ENCODE results near the gene ATP5PD. TPM values are rescaled to one million over a fixed set of nuclear protein-coding genes. Genes with fewer than 3 reads are reported as not detected.

Gene ATP5PD
- total RNA-seq, 1 experiment from 2014 or later = 344 TPM

DNA sequence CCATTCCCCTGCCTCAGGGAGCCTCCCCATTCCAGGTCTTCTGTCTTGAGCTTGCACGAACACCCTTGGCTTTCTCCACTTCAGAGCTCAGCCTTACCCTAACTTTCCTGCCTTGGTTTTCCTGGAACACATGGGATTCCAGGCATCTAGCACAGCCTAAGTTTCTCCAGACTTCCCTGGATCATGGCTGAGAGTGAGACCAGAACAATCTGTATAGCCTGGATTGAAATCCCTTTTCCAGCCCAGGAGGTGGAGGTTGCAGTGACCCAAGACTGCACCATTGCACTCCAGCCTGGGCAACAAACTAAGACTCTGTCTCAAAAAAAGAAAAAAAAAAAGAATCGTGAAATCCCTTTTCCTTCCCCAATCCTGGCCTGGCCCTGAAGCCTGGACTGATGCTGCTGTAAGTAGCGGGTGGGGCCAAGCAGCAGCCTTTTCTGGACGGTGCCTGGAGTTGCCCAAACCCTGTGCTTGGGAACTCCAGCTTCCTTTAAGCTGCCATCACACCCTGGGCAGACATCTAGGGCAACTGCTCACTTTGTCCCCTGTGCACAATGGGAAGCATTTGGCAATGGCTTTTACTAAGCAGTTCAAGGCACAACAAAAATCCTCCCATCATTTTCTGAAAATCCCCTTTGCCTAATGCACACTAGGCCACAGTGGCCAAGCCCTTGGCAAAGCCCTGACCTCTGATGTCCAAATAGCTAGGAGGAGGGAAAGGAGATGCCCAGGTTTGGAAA, 29.0 kb upstream of the ATP5PD start:
- Histone ChIP-seq H4K8ac (replicated peaks; ENCODE audit: insufficient read length, low read depth, low read length) (no peak overlapping the region), H2BK120ac (ENCODE audit: low read depth, low read length, poor library complexity, severe bottlenecking) (no peak overlapping the region), H4K5ac (ENCODE audit: insufficient read length, low read depth, low read length) (no peak overlapping the region), H2BK15ac (ENCODE audit: low read depth, low read length) (no peak overlapping the region), H3K56ac (ENCODE audit: insufficient read length, low read depth, low read length) (no peak overlapping the region), H3K23ac (ENCODE audit: insufficient read length, low read depth, low read length) (no peak overlapping the region), H2AK5ac (ENCODE audit: insufficient read length, low read length) (no peak overlapping the region), H3K4me2 (ENCODE audit: insufficient read depth, insufficient read length, low read length) (no peak overlapping the region), H3K9ac (ENCODE audit: extremely low read depth, insufficient read length, low read length) (no peak overlapping the region), H3K79me1 (ENCODE audit: insufficient read depth, low read depth, low read length, poor library complexity, severe bottlenecking) (no peaks in the 10 kb centered on the region), H2BK5ac (ENCODE audit: insufficient read length, low read length) (no peak overlapping the region), H2BK20ac (ENCODE audit: low read depth, low read length, poor library complexity, severe bottlenecking) (no peak overlapping the region), H3K14ac (ENCODE audit: insufficient read depth, low read length) (no peak overlapping the region), H3K4ac (ENCODE audit: low read depth, low read length) (no peak overlapping the region), H4K20me1 (ENCODE audit: control insufficient read depth, insufficient read depth, insufficient read length) (no peaks in the 10 kb centered on the region), H3K18ac (ENCODE audit: insufficient read length, low read depth, low read length) (no peak overlapping the region), H3K27ac (ENCODE audit: insufficient read length, low read depth, low read length) (no peak overlapping the region), H2BK12ac (ENCODE audit: insufficient read length, low read depth, low read length) (no peak overlapping the region), H3K79me2 (ENCODE audit: insufficient read depth, low read length) (no peaks in the 10 kb centered on the region), H3K27me3 (ENCODE audit: insufficient read depth, low read length) (no peaks in the 10 kb centered on the region), H3K4me1 (ENCODE audit: insufficient read depth, low read length) (no peaks in the 10 kb centered on the region; the same call in 1 of the 2 replicates), H4K91ac (ENCODE audit: insufficient read length, low read depth, low read length) (no peak overlapping the region), H3K23me2 (ENCODE audit: insufficient read length, low read depth, low read length, poor library complexity, severe bottlenecking) (no peaks in the 10 kb centered on the region), H3K9me3 (ENCODE audit: control insufficient read depth, low read depth, low read length) (no peaks in the 10 kb centered on the region), H3T11ph (ENCODE audit: low read length) (no peak overlapping the region), H2AFZ (ENCODE audit: low read length) (no peak overlapping the region)
- DNase-seq = no peak
- Mint-ChIP-seq H3K36me3 (ENCODE audit: insufficient read depth in 1 of 3, low read depth in 3 of 3) (no peaks in the 10 kb centered on the region), H3K4me1 (peaks cover 17 to 18% of the 10 kb centered on the region in 2 experiments), H3K27ac (peak overlapping the region in 2 of 3 experiments; percentile 8 to 10; a peak in 3 of 7 replicates), H3K27me3 (ENCODE audit: low read depth) (no peaks in the 10 kb centered on the region; the same call in 1 of the 2 replicates), H3K9me3 (no peaks in the 10 kb centered on the region; a peak in 1 of 5 replicates), H3K4me3 (no peak overlapping the region; a peak in 1 of 5 replicates)
- no CpG with 5 or more reads among the region's 4 CpGs for WGBS (ENCODE audit: extremely low coverage, insufficient read length, low lambda C conversion rate)
- TF ChIP-seq CTCF (conservative IDR thresholded peaks at IDR 0.05) = no peak
